Measurements from ENCODE around the gene COL4A4.

Gene COL4A4

GRCh38 chr2:227153307-227153706 is 10.7 kb downstream of the COL4A4 start:
- Histone ChIP-seq H3K9me2 (replicated peaks; ENCODE audit: insufficient read depth, low read length) (no peaks in the 10 kb centered on the region), H3K36me3 (ENCODE audit: low read length) (no peaks in the 10 kb centered on the region), H3F3A (ENCODE audit: insufficient read depth) (no peaks in the 10 kb centered on the region), H3K27me3 (ENCODE audit: low read length) (no peaks in the 10 kb centered on the region), H3K27ac (ENCODE audit: low read depth, low read length) (no peak overlapping the region), H3K9me3 (ENCODE audit: insufficient read depth, low read length) (peaks cover under 1% of the 10 kb centered on the region; the same call in 1 of the 2 replicates), H3K79me2 (ENCODE audit: insufficient read depth, low read length) (no peaks in the 10 kb centered on the region), H4K20me1 (ENCODE audit: low read depth, low read length) (no peaks in the 10 kb centered on the region; the same call in 1 of the 2 replicates), H3K4me2 (ENCODE audit: low read depth, low read length, poor library complexity, severe bottlenecking) (no peak overlapping the region), H3K9ac (ENCODE audit: low read length) (no peak overlapping the region), H3K4me3 (ENCODE audit: insufficient read depth, low read length, poor library complexity, severe bottlenecking) (no peak overlapping the region), H2AFZ (ENCODE audit: low read depth, low read length, severe bottlenecking) (no peak overlapping the region)
- TF ChIP-seq EZH2phosphoT487 (conservative IDR thresholded peaks at IDR 0.05; ENCODE audit: low read length) = no peak
- no peak for TF ChIP-seq CTCF (IDR thresholded peaks at IDR 0.05; ENCODE audit: insufficient read depth, low read length, poor library complexity, severe bottlenecking)

GRCh38 chr2:227152093-227152766 is 11.8 kb downstream of the COL4A4 start:
- H2AFZ ChIP-seq (ENCODE audit: low read depth, low read length, severe bottlenecking) = no peak overlapping the region

GRCh38 chr2:227150222-227150936 is 13.6 kb downstream of the COL4A4 start:
- H3K27ac ChIP-seq (ENCODE audit: low read depth, low read length) = no peak overlapping the region
- H3K9me2 ChIP-seq (replicated peaks; ENCODE audit: insufficient read depth, low read length) = no peaks in the 10 kb centered on the region
- H3K27me3 ChIP-seq (ENCODE audit: low read length) = no peaks in the 10 kb centered on the region
- H3F3A ChIP-seq (ENCODE audit: insufficient read depth) = no peaks in the 10 kb centered on the region
- H3K36me3 ChIP-seq (ENCODE audit: low read length) = no peaks in the 10 kb centered on the region
- H2AFZ ChIP-seq (ENCODE audit: low read depth, low read length, severe bottlenecking) = no peak overlapping the region
- H3K9me3 ChIP-seq (ENCODE audit: insufficient read depth, low read length) = peaks cover 4% of the 10 kb centered on the region; the same call in 1 of the 2 replicates
- H4K20me1 ChIP-seq (ENCODE audit: low read depth, low read length) = no peaks in the 10 kb centered on the region
- no peaks in the 10 kb centered on the region for H3K79me2 ChIP-seq (ENCODE audit: insufficient read depth, low read length)
- no peak overlapping the region for H3K9ac ChIP-seq (ENCODE audit: low read length)
- H3K4me2 ChIP-seq (ENCODE audit: low read depth, low read length, poor library complexity, severe bottlenecking) = no peak overlapping the region
- H3K4me3 ChIP-seq (ENCODE audit: insufficient read depth, low read length, poor library complexity, severe bottlenecking) = no peak overlapping the region
- no peak for TF ChIP-seq CTCF (IDR thresholded peaks at IDR 0.05; ENCODE audit: insufficient read depth, low read length, poor library complexity, severe bottlenecking)
- no peak for TF ChIP-seq EZH2phosphoT487 (conservative IDR thresholded peaks at IDR 0.05; ENCODE audit: low read length)

More at GRCh38 chr2:227152093-227152766, 11.8 kb downstream of the COL4A4 start:
- Histone ChIP-seq H3K9ac (ENCODE audit: low read length) (no peak overlapping the region), H3K9me3 (ENCODE audit: insufficient read depth, low read length) (peaks cover 4% of the 10 kb centered on the region; the same call in 1 of the 2 replicates), H3F3A (ENCODE audit: insufficient read depth) (no peaks in the 10 kb centered on the region), H3K9me2 (replicated peaks; ENCODE audit: insufficient read depth, low read length) (no peaks in the 10 kb centered on the region), H4K20me1 (ENCODE audit: low read depth, low read length) (no peaks in the 10 kb centered on the region; the same call in 1 of the 2 replicates), H3K4me2 (ENCODE audit: low read depth, low read length, poor library complexity, severe bottlenecking) (no peak overlapping the region), H3K27ac (ENCODE audit: low read depth, low read length) (no peak overlapping the region), H3K79me2 (ENCODE audit: insufficient read depth, low read length) (no peaks in the 10 kb centered on the region), H3K4me3 (ENCODE audit: insufficient read depth, low read length, poor library complexity, severe bottlenecking) (no peak overlapping the region), H3K36me3 (ENCODE audit: low read length) (no peaks in the 10 kb centered on the region), H3K27me3 (ENCODE audit: low read length) (no peaks in the 10 kb centered on the region)
- TF ChIP-seq CTCF (IDR thresholded peaks at IDR 0.05; ENCODE audit: insufficient read depth, low read length, poor library complexity, severe bottlenecking) (no peak), EZH2phosphoT487 (conservative IDR thresholded peaks at IDR 0.05; ENCODE audit: low read length) (no peak)

Measured in SU-DHL-6 (cell line).